ENCODE results near the gene RNF44.
A peak's percentile ranks its signal among the peaks of the same experiment; 100 is the strongest.

RNF44 gene

GRCh38 chr5:176545388-176545736 lies 8.2 kb upstream of the RNF44 start:
- no peak overlapping the region for H3K4me3 ChIP-seq (ENCODE audit: low read length)
- no peak for TF ChIP-seq ZNF274 (IDR thresholded peaks at IDR 0.05; ENCODE audit: low read depth, low read length)

GRCh38 chr5:176543428-176544182 lies 6.4 kb upstream of the RNF44 start:
- TF ChIP-seq ZNF274 (IDR thresholded peaks at IDR 0.05; ENCODE audit: low read depth, low read length), result no peak
- peak overlapping the region; percentile 69 for H3K4me3 ChIP-seq (ENCODE audit: low read length)

GRCh38 chr5:176542596-176543427 lies 5.6 kb upstream of the RNF44 start:
- H3K4me3 ChIP-seq (ENCODE audit: low read length), result peak overlapping the region; percentile 69; the same call in 1 of the 2 replicates
- no peak for TF ChIP-seq ZNF274 (IDR thresholded peaks at IDR 0.05; ENCODE audit: low read depth, low read length)

GRCh38 chr5:176542135-176542595 lies 5.0 kb upstream of the RNF44 start:
- no peak for TF ChIP-seq ZNF274 (IDR thresholded peaks at IDR 0.05; ENCODE audit: low read depth, low read length)
- peak overlapping the region; percentile 69; the same call in 1 of the 2 replicates for H3K4me3 ChIP-seq (ENCODE audit: low read length)

GRCh38 chr5:176541338-176542134 lies 4.3 kb upstream of the RNF44 start:
- TF ChIP-seq ZNF274 (IDR thresholded peaks at IDR 0.05; ENCODE audit: low read depth, low read length), result no peak
- no peak overlapping the region; the same call in 1 of the 2 replicates for H3K4me3 ChIP-seq (ENCODE audit: low read length)

GRCh38 chr5:176540956-176541337 lies 3.7 kb upstream of the RNF44 start:
- TF ChIP-seq ZNF274 (IDR thresholded peaks at IDR 0.05; ENCODE audit: low read depth, low read length), result no peak
- no peak overlapping the region for H3K4me3 ChIP-seq (ENCODE audit: low read length)

GRCh38 chr5:176540476-176540899 lies 3.3 kb upstream of the RNF44 start:
- TF ChIP-seq ZNF274 (IDR thresholded peaks at IDR 0.05; ENCODE audit: low read depth, low read length), result no peak
- H3K4me3 ChIP-seq (ENCODE audit: low read length), result no peak overlapping the region

- no peak for TF ChIP-seq ZNF274 (IDR thresholded peaks at IDR 0.05; ENCODE audit: low read depth, low read length)
- H3K4me3 ChIP-seq (ENCODE audit: low read length), result no peak overlapping the region
Measured at GRCh38 chr5:176538989-176539384, 1.8 kb upstream of the RNF44 start.

- no peak for TF ChIP-seq ZNF274 (IDR thresholded peaks at IDR 0.05; ENCODE audit: low read depth, low read length)
- peak overlapping the region; percentile 15; the same call in 1 of the 2 replicates for H3K4me3 ChIP-seq (ENCODE audit: low read length)
Measured at GRCh38 chr5:176538230-176538988, 1.2 kb upstream of the RNF44 start.

GRCh38 chr5:176537554-176538229 lies 490 bp upstream of the RNF44 start:
- no peak for TF ChIP-seq ZNF274 (IDR thresholded peaks at IDR 0.05; ENCODE audit: low read depth, low read length)

GRCh38 chr5:176536132-176536901 lies 885 bp downstream of the RNF44 start:
- no peak for TF ChIP-seq ZNF274 (IDR thresholded peaks at IDR 0.05; ENCODE audit: low read depth, low read length)
- H3K4me3 ChIP-seq (ENCODE audit: low read length), result peak overlapping the region; percentile 78

More at GRCh38 chr5:176537554-176538229, 490 bp upstream of the RNF44 start:
- H3K4me3 ChIP-seq (ENCODE audit: low read length), result peak overlapping the region; percentile 78

- peak overlapping the region; percentile 78 for H3K4me3 ChIP-seq (ENCODE audit: low read length)
- no peak for TF ChIP-seq ZNF274 (IDR thresholded peaks at IDR 0.05; ENCODE audit: low read depth, low read length)
Measured at GRCh38 chr5:176535664-176536131, 1.5 kb downstream of the RNF44 start.
